ENCODE data around the gene SEMA4A. TPM values are rescaled to one million over a fixed set of nuclear protein-coding genes. Genes with fewer than 3 reads are reported as not detected.

SEMA4A gene
- total and polyA plus RNA-seq, 2 of the 8 experiments (the other 6 are each of a cell fraction or from before 2014, with no cell fraction given), result 7.3 to 10.6 TPM

GRCh38 chr1:156126630-156127534, 26.5 kb upstream of the SEMA4A start (continued):
- no peak for TF ChIP-seq E2F6 (IDR thresholded peaks at IDR 0.05)
